H1 (cell line): Measurements from ENCODE around the gene KPNA1. TPM values are rescaled to one million over a fixed set of nuclear protein-coding genes. Genes with fewer than 3 reads are reported as not detected.
A peak's percentile ranks its signal among the peaks of the same experiment; 100 is the strongest.

Experiments used
- CTCF ChIA-PET: fragments of 300-600 bp; sonication (Branson Sonifier 250); formaldehyde crosslinking; loops from one replicate; lab custom pipeline; 2021; ENCODE audit not compliant: partially characterized antibody; lab: Charles Lee
- POLR2A ChIA-PET: fragments of 300-600 bp; sonication (Branson Sonifier 250); formaldehyde crosslinking; loops from one replicate; lab custom pipeline; 2021; ENCODE audit warnings: inconsistent platforms; ENCODE audit not compliant: partially characterized antibody; lab: Charles Lee
- DNase-seq, 2 experiments: peaks; one replicate each; pipeline versions ENCODE4 v3.0.0 to v3.0.0-alpha.2; 2010 to 2022; ENCODE audit warnings: low spot score in 2 of 2, low read depth in 1 of 2, mixed read lengths in 1 of 2
- FAIRE-seq: peaks from 2 replicates; lab custom pipeline; 2011; peaks lifted over from hg19 to GRCh38; lab: Jason Lieb, UNC
- H2AFZ ChIP-seq: 2 replicates; pipeline ENCODE4 v1.8.1; 2012; ENCODE audit warnings: low read length, inconsistent platforms
- H2AK5ac ChIP-seq: 2 replicates; pipeline ENCODE4 v1.6.1; 2013; ENCODE audit warnings: low read depth, low read length
- H2BK120ac ChIP-seq: replicated peaks from 2 replicates; pipeline ENCODE3; 2013; ENCODE audit warnings: low read depth, low read length, inconsistent platforms
- H2BK12ac ChIP-seq: 2 replicates; pipeline ENCODE4 v1.6.1; 2013; ENCODE audit warnings: low read depth, low read length
- H2BK15ac ChIP-seq: 2 replicates; pipeline ENCODE4 v1.6.1; 2013; ENCODE audit warnings: low read length
- H2BK20ac ChIP-seq: 2 replicates; pipeline ENCODE4 v1.6.1; 2013; ENCODE audit warnings: low read length
- H2BK5ac ChIP-seq: 2 replicates; pipeline ENCODE4 v1.6.1; 2013; ENCODE audit warnings: low read depth, low read length
- H3K14ac ChIP-seq: 2 replicates; pipeline ENCODE4 v1.6.1; 2013; ENCODE audit warnings: inconsistent platforms; ENCODE audit not compliant: insufficient read length
- H3K18ac ChIP-seq: 2 replicates; pipeline ENCODE4 v1.6.1; 2013; ENCODE audit warnings: low read length; ENCODE audit errors: extremely low read depth
- H3K23ac ChIP-seq: 2 replicates; pipeline ENCODE4 v1.6.1; 2013; ENCODE audit warnings: inconsistent platforms; ENCODE audit not compliant: insufficient read length
- H3K23me2 ChIP-seq: 2 replicates; pipeline ENCODE4 v1.6.1; 2013; ENCODE audit warnings: low read depth, low read length
- H3K27ac ChIP-seq: 2 replicates; pipeline ENCODE4 v1.6.1; 2011; ENCODE audit warnings: low read depth, low read length, inconsistent platforms
- H3K27me3 ChIP-seq, 4 experiments: replicated peaks in 1 of 4; 1 replicate in 1 of 4; 2 replicates in 3 of 4; pipeline versions ENCODE4 v1.6.1 to v1.8.1; 2011 to 2013; ENCODE audit warnings: low read length in 3 of 4, mild to moderate bottlenecking in 3 of 4, inconsistent platforms in 2 of 4, mixed read lengths in 2 of 4, moderate library complexity in 1 of 4; ENCODE audit not compliant: control insufficient read depth in 3 of 4, insufficient read depth in 3 of 4; ENCODE audit errors: extremely low read depth in 1 of 4
- H3K36me3 ChIP-seq, 4 experiments: 2 replicates each; pipeline versions ENCODE4 v1.6.1 to v1.8.1; 2011 to 2013; ENCODE audit warnings: mild to moderate bottlenecking in 4 of 4, low read length in 3 of 4, moderate library complexity in 2 of 4, control low read depth in 1 of 4, inconsistent platforms in 1 of 4; ENCODE audit not compliant: insufficient read depth in 4 of 4, control insufficient read depth in 2 of 4
- H3K4ac ChIP-seq: replicated peaks from 2 replicates; pipeline ENCODE3; 2013; ENCODE audit warnings: low read length, low read depth, mixed read lengths, inconsistent platforms; ENCODE audit not compliant: insufficient read length
- H3K4me1 ChIP-seq, 4 experiments: replicated peaks in 1 of 4; 1 replicate in 1 of 4; 2 replicates in 3 of 4; pipeline versions ENCODE4 v1.6.1 to v1.8.1; 2011 to 2013; ENCODE audit warnings: low read length in 3 of 4, inconsistent platforms in 2 of 4, mixed read lengths in 1 of 4; ENCODE audit not compliant: insufficient read depth in 4 of 4, control insufficient read depth in 3 of 4
- H3K4me2 ChIP-seq, 2 experiments: 2 replicates each; pipeline versions ENCODE4 v1.6.1 to v1.8.1; 2011 to 2013; ENCODE audit warnings: low read depth in 2 of 2, low read length in 2 of 2, control low read depth in 1 of 2, inconsistent platforms in 1 of 2, mild to moderate bottlenecking in 1 of 2; ENCODE audit not compliant: insufficient read depth in 1 of 2
- H3K4me3 ChIP-seq, 4 experiments: fragments of 200-600, 300-600 bp in 1 of 4; sonication (generic), shearing (Covaris generic), sonication (Bioruptor Twin) in 1 of 4; 2 replicates each; pipeline versions ENCODE4 v1.5.1 to v1.8.1; 2011 to 2016; ENCODE audit warnings: low read length in 4 of 4, low read depth in 3 of 4, control low read depth in 2 of 4, inconsistent platforms in 2 of 4, mild to moderate bottlenecking in 2 of 4, mixed read lengths in 1 of 4, moderate library complexity in 1 of 4; ENCODE audit not compliant: insufficient read depth in 2 of 4; ENCODE audit errors: extremely low read depth in 1 of 4
- H3K56ac ChIP-seq: replicated peaks from 2 replicates; pipeline ENCODE3; 2013; ENCODE audit warnings: low read depth, mild to moderate bottlenecking, mixed read lengths, low read length, inconsistent platforms; ENCODE audit not compliant: insufficient read length
- H3K79me1 ChIP-seq: 2 replicates; pipeline ENCODE4 v1.6.1; 2013; ENCODE audit warnings: low read depth, low read length, control low read depth
- H3K79me2 ChIP-seq, 2 experiments: 2 replicates each; pipeline versions ENCODE4 v1.6.1 to v1.8.1; 2012 to 2013; ENCODE audit warnings: low read length in 2 of 2, mild to moderate bottlenecking in 2 of 2, inconsistent platforms in 1 of 2; ENCODE audit not compliant: insufficient read depth in 2 of 2, control insufficient read depth in 1 of 2
- H3K9ac ChIP-seq, 4 experiments: replicated peaks in 1 of 4; 1 replicate in 1 of 4; 2 replicates in 3 of 4; pipeline versions ENCODE4 v1.6.1 to v1.8.1; 2011 to 2013; ENCODE audit warnings: low read depth in 3 of 4, low read length in 3 of 4, control low read depth in 2 of 4, mild to moderate bottlenecking in 2 of 4, moderate library complexity in 2 of 4, inconsistent platforms in 1 of 4; ENCODE audit errors: extremely low read depth in 1 of 4
- H3K9me3 ChIP-seq, 2 experiments: 2 replicates each; pipeline versions ENCODE4 v1.6.1 to v1.8.1; 2012 to 2013; ENCODE audit warnings: mild to moderate bottlenecking in 2 of 2, moderate library complexity in 2 of 2, control low read depth in 1 of 2, inconsistent platforms in 1 of 2, low read depth in 1 of 2, low read length in 1 of 2, mixed read lengths in 1 of 2; ENCODE audit not compliant: insufficient read depth in 2 of 2
- H4K20me1 ChIP-seq, 2 experiments: replicated peaks in 1 of 2; 2 replicates each; pipeline versions ENCODE3 to v1.8.1; 2011 to 2013; ENCODE audit warnings: inconsistent platforms in 2 of 2, low read length in 2 of 2, mild to moderate bottlenecking in 1 of 2; ENCODE audit not compliant: insufficient read depth in 2 of 2, control insufficient read depth in 1 of 2
- H4K5ac ChIP-seq: 2 replicates; pipeline ENCODE4 v1.6.1; 2013; ENCODE audit warnings: low read length, low read depth, mixed read lengths, inconsistent platforms; ENCODE audit not compliant: insufficient read length
- H4K8ac ChIP-seq: 2 replicates; pipeline ENCODE4 v1.8.0; 2013; ENCODE audit warnings: mild to moderate bottlenecking, moderate library complexity, low read length, inconsistent platforms; ENCODE audit not compliant: insufficient read depth; ENCODE audit errors: extremely low read depth
- H4K91ac ChIP-seq: replicated peaks from 2 replicates; pipeline ENCODE3; 2013; ENCODE audit warnings: low read length, mixed read lengths, inconsistent platforms; ENCODE audit not compliant: insufficient read length
- ATF2 ChIP-seq: IDR thresholded peaks from 2 replicates; pipeline ENCODE4 v1.6.1; 2012; ENCODE audit warnings: low read length, inconsistent platforms
- BACH1 ChIP-seq: IDR thresholded peaks from 2 replicates; pipeline ENCODE4 v1.6.1; 2012; ENCODE audit warnings: low read length, improper control_type of control experiment
- CEBPB ChIP-seq: IDR thresholded peaks from 2 replicates; pipeline ENCODE4 v1.6.1; 2012; ENCODE audit warnings: low read depth, low read length
- NANOG ChIP-seq: IDR thresholded peaks from 2 replicates; pipeline ENCODE4 v1.6.1; 2011; ENCODE audit warnings: low read length, low read depth, mild to moderate bottlenecking, inconsistent platforms; ENCODE audit not compliant: insufficient read depth, poor library complexity, severe bottlenecking
- POLR2A ChIP-seq, 2 experiments: IDR thresholded peaks; 1 replicate in 1 of 2; 2 replicates in 1 of 2; pipeline ENCODE4 v1.6.1; 2011; ENCODE audit warnings: low read depth in 2 of 2, low read length in 2 of 2, mild to moderate bottlenecking in 2 of 2; ENCODE audit errors: control extremely low read depth in 1 of 2
- SRF ChIP-seq: IDR thresholded peaks from 2 replicates; pipeline ENCODE4 v1.6.1; 2011; ENCODE audit warnings: mild to moderate bottlenecking, low read depth, low read length, moderate library complexity
- TEAD4 ChIP-seq: IDR thresholded peaks from 2 replicates; pipeline ENCODE4 v1.6.1; 2012; ENCODE audit warnings: low read depth, low read length, inconsistent platforms, mixed read lengths
- WGBS, 2 experiments: shearing (Covaris generic) in 1 of 2; methylation state at CpG; one replicate each; pipeline versions ENCODE4 v1.1.6 to v1.1.7; 2013 to 2015; ENCODE audit warnings: low lambda C conversion rate in 2 of 2, mixed read lengths in 2 of 2, inconsistent platforms in 1 of 2, low coverage in 1 of 2, missing lambda C conversion rate in 1 of 2; ENCODE audit not compliant: insufficient replicate concordance in 2 of 2, insufficient coverage in 1 of 2, insufficient read length in 1 of 2; ENCODE audit errors: extremely low coverage in 1 of 2, missing lambda C conversion rate in 1 of 2; 5-methylcytosine and 5-hydroxymethylcytosine counted together
- polyA plus RNA-seq, 7 experiments: library from polyadenylated mRNA; depleted of rRNA in 3 of 7; stranded (reverse) in 5 of 7; unstranded in 2 of 7; fragments of >200 nt in 5 of 7; fragments of 200-250 nt in 2 of 7; gene quantifications; 1 replicate in 5 of 7; 2 replicates in 1 of 7; 4 replicates in 1 of 7; pipeline versions ENCODE4 v1.2.1 to v1.2.3, GENCODE V29; 2011 to 2013; ENCODE audit warnings: missing spikeins in 2 of 7, mixed read lengths in 2 of 7
- total RNA-seq: library from RNA; stranded (reverse); fragmentation: NEBNext Ultra II Directional; extraction: Animal tissue kit (Norgen Biotek cat#: 25700); gene quantifications from 2 replicates; pipeline ENCODE4 v1.2.1, GENCODE V29; 2021
- TF ChIP-seq, protein P1 (sequence below): IDR thresholded peaks from 2 replicates; pipeline ENCODE4 v1.6.1; 2012; ENCODE audit warnings: inconsistent platforms
- TF ChIP-seq, protein P2 (sequence below), 3 experiments: IDR thresholded peaks; 1 replicate in 2 of 3; 2 replicates in 1 of 3; pipeline versions ENCODE4 v1.5.1 to v1.6.1; 2011; ENCODE audit warnings: low read length in 3 of 3, mild to moderate bottlenecking in 3 of 3, inconsistent platforms in 2 of 3, low read depth in 1 of 3, moderate library complexity in 1 of 3; ENCODE audit not compliant: insufficient read depth in 1 of 3; ENCODE audit errors: control extremely low read depth in 1 of 3

The KPNA1 gene
- total and polyA plus RNA-seq, 2 of the 8 experiments (the other 6 are each of a cell fraction or from before 2014, with no cell fraction given) = 14.8 to 63.0 TPM

GRCh38 chr3:122560680-122561079 lies 45.9 kb upstream of the KPNA1 start:
- no peak overlapping the region for H3K18ac ChIP-seq
- 92% methylated on average over 1 of the region's 1 CpG; no CpG with 5 or more reads in 1 of the 2 experiments for WGBS, 2 experiments
- POLR2A ChIA-PET = no interaction called here
- TF ChIP-seq BACH1 (no peak), POLR2A (IDR thresholded peaks at IDR 0.05; ENCODE audit: control extremely low read depth in 1 of 2, low read depth in 2 of 2, low read length in 2 of 2) (no peak), TEAD4 (no peak), ATF2 (peak; percentile 93), SRF (no peak), CEBPB (no peak), NANOG (no peak)
- TF ChIP-seq, protein P1, sequence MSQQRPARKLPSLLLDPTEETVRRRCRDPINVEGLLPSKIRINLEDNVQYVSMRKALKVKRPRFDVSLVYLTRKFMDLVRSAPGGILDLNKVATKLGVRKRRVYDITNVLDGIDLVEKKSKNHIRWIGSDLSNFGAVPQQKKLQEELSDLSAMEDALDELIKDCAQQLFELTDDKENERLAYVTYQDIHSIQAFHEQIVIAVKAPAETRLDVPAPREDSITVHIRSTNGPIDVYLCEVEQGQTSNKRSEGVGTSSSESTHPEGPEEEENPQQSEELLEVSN = no peak
- TF ChIP-seq, protein P2, sequence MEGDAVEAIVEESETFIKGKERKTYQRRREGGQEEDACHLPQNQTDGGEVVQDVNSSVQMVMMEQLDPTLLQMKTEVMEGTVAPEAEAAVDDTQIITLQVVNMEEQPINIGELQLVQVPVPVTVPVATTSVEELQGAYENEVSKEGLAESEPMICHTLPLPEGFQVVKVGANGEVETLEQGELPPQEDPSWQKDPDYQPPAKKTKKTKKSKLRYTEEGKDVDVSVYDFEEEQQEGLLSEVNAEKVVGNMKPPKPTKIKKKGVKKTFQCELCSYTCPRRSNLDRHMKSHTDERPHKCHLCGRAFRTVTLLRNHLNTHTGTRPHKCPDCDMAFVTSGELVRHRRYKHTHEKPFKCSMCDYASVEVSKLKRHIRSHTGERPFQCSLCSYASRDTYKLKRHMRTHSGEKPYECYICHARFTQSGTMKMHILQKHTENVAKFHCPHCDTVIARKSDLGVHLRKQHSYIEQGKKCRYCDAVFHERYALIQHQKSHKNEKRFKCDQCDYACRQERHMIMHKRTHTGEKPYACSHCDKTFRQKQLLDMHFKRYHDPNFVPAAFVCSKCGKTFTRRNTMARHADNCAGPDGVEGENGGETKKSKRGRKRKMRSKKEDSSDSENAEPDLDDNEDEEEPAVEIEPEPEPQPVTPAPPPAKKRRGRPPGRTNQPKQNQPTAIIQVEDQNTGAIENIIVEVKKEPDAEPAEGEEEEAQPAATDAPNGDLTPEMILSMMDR (IDR thresholded peaks at IDR 0.05; ENCODE audit: control extremely low read depth in 1 of 3, insufficient read depth in 1 of 3, low read depth in 1 of 3, low read length in 3 of 3) = peak in 2 of 3 experiments; percentile 56 to 58; a peak in 3 of 4 replicates

More at GRCh38 chr3:122560680-122561079, 45.9 kb upstream of the KPNA1 start:
- peaks cover 5% of the 10 kb centered on the region; the same call in 1 of the 2 replicates for H3K23me2 ChIP-seq
- H3K4ac ChIP-seq = no peak overlapping the region
- no peak overlapping the region for H4K8ac ChIP-seq
- no peak overlapping the region for H2BK120ac ChIP-seq
- H3K4me2 ChIP-seq = no peak overlapping the region
- H3K79me1 ChIP-seq = no peaks in the 10 kb centered on the region
- no peak overlapping the region for H3K14ac ChIP-seq
- CTCF ChIA-PET = interaction anchor here (0.6 to 9.0 kb wide), 9 partner anchors 12 to 1795 kb away, joined by 3 to 62 read pairs (median 4); partner anchors contain the start of gene PARP14
- H3K36me3 ChIP-seq = no peaks in the 10 kb centered on the region
- H3K9ac ChIP-seq = no peak overlapping the region
- H2BK20ac ChIP-seq = no peak overlapping the region
- no peak overlapping the region for H3K56ac ChIP-seq
- H3K4me3 ChIP-seq = no peak overlapping the region
- H4K5ac ChIP-seq = no peak overlapping the region
- no peak overlapping the region for H3K27ac ChIP-seq
- H4K20me1 ChIP-seq = no peaks in the 10 kb centered on the region
- no peak overlapping the region for H2AK5ac ChIP-seq
- H2BK5ac ChIP-seq = no peak overlapping the region
- H3K9me3 ChIP-seq = no peaks in the 10 kb centered on the region
- H3K79me2 ChIP-seq = no peaks in the 10 kb centered on the region
- FAIRE-seq = peak; percentile 13
- H3K23ac ChIP-seq = no peak overlapping the region
- no peak overlapping the region for H4K91ac ChIP-seq
- H3K27me3 ChIP-seq = peaks cover 0 to 2% (median 0%) of the 10 kb centered on the region in 4 experiments; a peak in 2 of 7 replicates
- no peak overlapping the region for H2BK12ac ChIP-seq
- peaks cover 4 to 5% (median 5%) of the 10 kb centered on the region in 4 experiments; a peak in 6 of 7 replicates for H3K4me1 ChIP-seq
- H2BK15ac ChIP-seq = no peak overlapping the region
- no peak overlapping the region for H2AFZ ChIP-seq
- no peak for DNase-seq
